ENCODE measurements around the gene EVL. TPM values are rescaled to one million over a fixed set of nuclear protein-coding genes. Genes with fewer than 3 reads are reported as not detected.

The EVL gene
- total and polyA plus RNA-seq, 2 of the 8 experiments (the other 6 are each of a cell fraction or from before 2014, with no cell fraction given): 30.7 to 64.6 TPM

DNA sequence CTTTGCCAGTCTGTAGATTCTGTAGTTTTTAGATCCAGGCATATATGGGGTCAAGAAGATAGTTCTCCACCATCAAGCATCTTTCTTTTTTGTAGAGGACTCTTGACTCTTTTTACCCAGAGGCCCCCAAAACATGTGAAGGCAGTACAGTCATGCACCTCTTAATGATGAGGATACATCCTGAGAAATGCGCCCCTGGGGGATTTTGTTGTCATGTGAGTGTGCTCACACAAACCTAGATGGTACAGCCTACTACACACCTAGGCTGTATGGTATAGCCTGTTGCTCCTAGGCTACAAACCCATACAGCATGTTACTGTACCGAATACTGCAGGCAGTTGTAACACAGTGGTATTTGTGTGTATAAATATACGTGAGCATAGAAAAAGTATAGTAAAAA is 23.0 kb downstream of the EVL start:
- no peak overlapping the region for H3K56ac ChIP-seq (replicated peaks; ENCODE audit: insufficient read length, low read depth, low read length)
- 97% methylated on average over 3 of the region's 3 CpGs; no CpG with 5 or more reads in 1 of the 2 experiments for WGBS, 2 experiments (ENCODE audit: extremely low coverage in 1 of 2, insufficient coverage in 1 of 2, insufficient read length in 1 of 2, insufficient replicate concordance in 2 of 2, low coverage in 1 of 2, low lambda C conversion rate in 2 of 2, missing lambda C conversion rate in 1 of 2)
- TF ChIP-seq SRF (IDR thresholded peaks at IDR 0.05; ENCODE audit: low read depth, low read length) (no peak), JUND (IDR thresholded peaks at IDR 0.05; ENCODE audit: low read length) (no peak), CREB1 (IDR thresholded peaks at IDR 0.05) (no peak), KDM5A (IDR thresholded peaks at IDR 0.05; ENCODE audit: low read length) (no peak), POU5F1 (IDR thresholded peaks at IDR 0.05; ENCODE audit: low read depth, low read length) (no peak), EZH2 (IDR thresholded peaks at IDR 0.05; ENCODE audit: low read depth, low read length, severe bottlenecking) (no peak), SP2 (IDR thresholded peaks at IDR 0.05; ENCODE audit: low read length) (no peak), KDM4A (IDR thresholded peaks at IDR 0.05; ENCODE audit: low read depth, low read length, severe bottlenecking) (no peak), TAF1 (IDR thresholded peaks at IDR 0.05; ENCODE audit: low read depth, low read length) (no peak), ZNF274 (IDR thresholded peaks at IDR 0.05; ENCODE audit: borderline replicate concordance, extremely low read depth, low read length) (no peak), CHD2 (IDR thresholded peaks at IDR 0.05; ENCODE audit: low read length) (no peak)
- TF ChIP-seq, protein P1, sequence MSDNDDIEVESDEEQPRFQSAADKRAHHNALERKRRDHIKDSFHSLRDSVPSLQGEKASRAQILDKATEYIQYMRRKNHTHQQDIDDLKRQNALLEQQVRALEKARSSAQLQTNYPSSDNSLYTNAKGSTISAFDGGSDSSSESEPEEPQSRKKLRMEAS (IDR thresholded peaks at IDR 0.05): no peak
- TF ChIP-seq, protein P2, sequence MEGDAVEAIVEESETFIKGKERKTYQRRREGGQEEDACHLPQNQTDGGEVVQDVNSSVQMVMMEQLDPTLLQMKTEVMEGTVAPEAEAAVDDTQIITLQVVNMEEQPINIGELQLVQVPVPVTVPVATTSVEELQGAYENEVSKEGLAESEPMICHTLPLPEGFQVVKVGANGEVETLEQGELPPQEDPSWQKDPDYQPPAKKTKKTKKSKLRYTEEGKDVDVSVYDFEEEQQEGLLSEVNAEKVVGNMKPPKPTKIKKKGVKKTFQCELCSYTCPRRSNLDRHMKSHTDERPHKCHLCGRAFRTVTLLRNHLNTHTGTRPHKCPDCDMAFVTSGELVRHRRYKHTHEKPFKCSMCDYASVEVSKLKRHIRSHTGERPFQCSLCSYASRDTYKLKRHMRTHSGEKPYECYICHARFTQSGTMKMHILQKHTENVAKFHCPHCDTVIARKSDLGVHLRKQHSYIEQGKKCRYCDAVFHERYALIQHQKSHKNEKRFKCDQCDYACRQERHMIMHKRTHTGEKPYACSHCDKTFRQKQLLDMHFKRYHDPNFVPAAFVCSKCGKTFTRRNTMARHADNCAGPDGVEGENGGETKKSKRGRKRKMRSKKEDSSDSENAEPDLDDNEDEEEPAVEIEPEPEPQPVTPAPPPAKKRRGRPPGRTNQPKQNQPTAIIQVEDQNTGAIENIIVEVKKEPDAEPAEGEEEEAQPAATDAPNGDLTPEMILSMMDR (IDR thresholded peaks at IDR 0.05; ENCODE audit: control extremely low read depth in 1 of 3, insufficient read depth in 1 of 3, low read depth in 1 of 3, low read length in 3 of 3): no peak

More for the DNA sequence above, 23.0 kb downstream of the EVL start:
- no peak overlapping the region for H4K8ac ChIP-seq (ENCODE audit: extremely low read depth, insufficient read depth, low read length)
- H3K4me1 ChIP-seq (replicated peaks in 1 of 4; ENCODE audit: control insufficient read depth in 3 of 4, insufficient read depth in 4 of 4, low read length in 3 of 4): no peaks in the 10 kb centered on the region
- H2AK5ac ChIP-seq (ENCODE audit: low read depth, low read length): no peak overlapping the region
- FAIRE-seq (no peak), DNase-seq (ENCODE audit: low read depth in 1 of 2, low spot score in 2 of 2) (no peak)
- H3K27me3 ChIP-seq (replicated peaks in 1 of 4; ENCODE audit: control insufficient read depth in 3 of 4, extremely low read depth in 1 of 4, insufficient read depth in 3 of 4, low read length in 3 of 4): no peaks in the 10 kb centered on the region
- no peak overlapping the region for H4K91ac ChIP-seq (replicated peaks; ENCODE audit: insufficient read length, low read length)
- ChIA-PET POLR2A (ENCODE audit: partially characterized antibody) (no interaction called here), CTCF (ENCODE audit: partially characterized antibody) (interaction anchor here (1.8 kb wide), 1 partner anchor 16 kb away, joined by 4 read pairs; no protein-coding TSS in a partner anchor)
- H3K36me3 ChIP-seq (ENCODE audit: control insufficient read depth in 2 of 4, insufficient read depth in 4 of 4, low read length in 3 of 4): no peaks in the 10 kb centered on the region
- no peak overlapping the region for H2BK5ac ChIP-seq (ENCODE audit: low read depth, low read length)
- no peak overlapping the region for H2BK20ac ChIP-seq (ENCODE audit: low read length)
- no peak overlapping the region for H3K9ac ChIP-seq (replicated peaks in 1 of 4; ENCODE audit: extremely low read depth in 1 of 4, low read depth in 3 of 4, low read length in 3 of 4)
- H2BK12ac ChIP-seq (ENCODE audit: low read depth, low read length): no peak overlapping the region
- H3K4me3 ChIP-seq (ENCODE audit: extremely low read depth in 1 of 4, insufficient read depth in 2 of 4, low read depth in 3 of 4, low read length in 4 of 4): no peak overlapping the region
- no peak overlapping the region for H2BK15ac ChIP-seq (ENCODE audit: low read length)
- no peaks in the 10 kb centered on the region for H4K20me1 ChIP-seq (replicated peaks in 1 of 2; ENCODE audit: control insufficient read depth in 1 of 2, insufficient read depth in 2 of 2, low read length in 2 of 2)
- no peaks in the 10 kb centered on the region for H3K79me1 ChIP-seq (ENCODE audit: low read depth, low read length)
- no peak overlapping the region for H4K5ac ChIP-seq (ENCODE audit: insufficient read length, low read depth, low read length)
- no peak overlapping the region for H3K4me2 ChIP-seq (ENCODE audit: insufficient read depth in 1 of 2, low read depth in 2 of 2, low read length in 2 of 2)
- no peak overlapping the region for H3K14ac ChIP-seq (ENCODE audit: insufficient read length)
- H2AFZ ChIP-seq (ENCODE audit: low read length): no peak overlapping the region
- no peak overlapping the region for H3K4ac ChIP-seq (replicated peaks; ENCODE audit: insufficient read length, low read depth, low read length)
- H3K23ac ChIP-seq (ENCODE audit: insufficient read length): no peak overlapping the region
- H3K9me3 ChIP-seq (ENCODE audit: insufficient read depth in 2 of 2, low read depth in 1 of 2, low read length in 1 of 2): no peaks in the 10 kb centered on the region
- no peaks in the 10 kb centered on the region for H3K79me2 ChIP-seq (ENCODE audit: control insufficient read depth in 1 of 2, insufficient read depth in 2 of 2, low read length in 2 of 2)
- no peak overlapping the region for H3K18ac ChIP-seq (ENCODE audit: extremely low read depth, low read length)
- no peaks in the 10 kb centered on the region for H3K23me2 ChIP-seq (ENCODE audit: low read depth, low read length)
- H3K27ac ChIP-seq (ENCODE audit: low read depth, low read length): no peak overlapping the region
- H2BK120ac ChIP-seq (replicated peaks; ENCODE audit: low read depth, low read length): no peak overlapping the region

Measured in H1 (cell line).